HFF-Myc (cell line): ENCODE data around the gene FAM8A1.

Source experiments
- DNase-seq: peaks from one replicate; pipeline ENCODE4 v3.0.0-alpha.2; 2011; ENCODE audit warnings: low read depth; ENCODE audit errors: extremely low read depth
- H3K4me3 ChIP-seq: replicated peaks from 2 replicates; pipeline ENCODE4 v1.5.1; 2011; ENCODE audit warnings: low read depth, mild to moderate bottlenecking, control low read depth, low read length
- CTCF ChIP-seq: IDR thresholded peaks from 2 replicates; pipeline ENCODE4 v1.5.1; 2012; ENCODE audit warnings: mild to moderate bottlenecking, low read depth, low read length, control low read depth; ENCODE audit errors: missing control alignments

The FAM8A1 gene

GRCh38 chr6:17653198-17653882, 53.2 kb downstream of the FAM8A1 start:
- no peak overlapping the region for H3K4me3 ChIP-seq
- no peak for TF ChIP-seq CTCF
- no peak for DNase-seq

- no peak overlapping the region for H3K4me3 ChIP-seq
- no peak for DNase-seq
- no peak for TF ChIP-seq CTCF
Observed at GRCh38 chr6:17656092-17656491, 56.0 kb downstream of the FAM8A1 start.

- TF ChIP-seq CTCF: no peak
- no peak overlapping the region for H3K4me3 ChIP-seq
- DNase-seq: no peak
Observed at GRCh38 chr6:17656644-17657043, 56.5 kb downstream of the FAM8A1 start.
